ENCODE data around the gene GPD2. TPM values are rescaled to one million over a fixed set of nuclear protein-coding genes. Genes with fewer than 3 reads are reported as not detected.

The GPD2 gene
- total and polyA plus RNA-seq, 2 of the 13 experiments (the other 11 are each of a cell fraction or from before 2014, with no cell fraction given), result not detected

GRCh38 chr2:156399950-156400705 is 36.1 kb upstream of the GPD2 start (continued):
- TF ChIP-seq, protein P1, sequence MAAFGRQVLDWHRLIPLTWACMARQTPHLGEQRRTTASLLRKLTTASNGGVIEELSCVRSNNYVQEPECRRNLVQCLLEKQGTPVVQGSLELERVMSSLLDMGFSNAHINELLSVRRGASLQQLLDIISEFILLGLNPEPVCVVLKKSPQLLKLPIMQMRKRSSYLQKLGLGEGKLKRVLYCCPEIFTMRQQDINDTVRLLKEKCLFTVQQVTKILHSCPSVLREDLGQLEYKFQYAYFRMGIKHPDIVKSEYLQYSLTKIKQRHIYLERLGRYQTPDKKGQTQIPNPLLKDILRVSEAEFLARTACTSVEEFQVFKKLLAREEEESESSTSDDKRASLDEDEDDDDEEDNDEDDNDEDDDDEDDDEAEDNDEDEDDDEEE (CRISPR knock-in tag; IDR thresholded peaks at IDR 0.05), result no peak
- TF ChIP-seq MIXL1 (CRISPR knock-in tag; IDR thresholded peaks at IDR 0.05) (no peak), NONO (IDR thresholded peaks at IDR 0.05) (no peak), NONO (CRISPR knock-in tag; conservative IDR thresholded peaks at IDR 0.05) (no peak), FOXA1 (IDR thresholded peaks at IDR 0.05) (no peak), FOXA1 (CRISPR knock-in tag; IDR thresholded peaks at IDR 0.05) (no peak), GTF2F1 (IDR thresholded peaks at IDR 0.05; ENCODE audit: low read length) (no peak), KDM5B (CRISPR knock-in tag; IDR thresholded peaks at IDR 0.05; ENCODE audit: borderline replicate concordance) (peak; percentile 75; the same call in 1 of the 2 replicates), PHF20 (CRISPR knock-in tag; IDR thresholded peaks at IDR 0.05) (no peak), ZSCAN30 (CRISPR knock-in tag; IDR thresholded peaks at IDR 0.05) (no peak), ZNF644 (CRISPR knock-in tag; IDR thresholded peaks at IDR 0.05; ENCODE audit: low read depth) (0 out of 2 replicates have a peak, but pooled peaks have one; percentile 31), ZNF367 (CRISPR knock-in tag; IDR thresholded peaks at IDR 0.05; ENCODE audit: borderline replicate concordance) (0 out of 2 replicates have a peak, but pooled peaks have one; percentile 50), ERF (CRISPR knock-in tag; IDR thresholded peaks at IDR 0.05) (no peak), ZSCAN9 (CRISPR knock-in tag; IDR thresholded peaks at IDR 0.05; ENCODE audit: borderline replicate concordance) (no peak), ZFP91 (CRISPR knock-in tag; IDR thresholded peaks at IDR 0.05; ENCODE audit: borderline replicate concordance) (peak; percentile 72; the same call in 1 of the 2 replicates), DMAP1 (CRISPR knock-in tag; IDR thresholded peaks at IDR 0.05) (no peak), NR3C1 (CRISPR knock-in tag; IDR thresholded peaks at IDR 0.05) (no peak), MAFK (conservative IDR thresholded peaks at IDR 0.05 in 1 of 2, IDR thresholded peaks at IDR 0.05 in 1 of 2; ENCODE audit: low read length in 2 of 2) (no peak), ZKSCAN5 (CRISPR knock-in tag; IDR thresholded peaks at IDR 0.05) (no peak), RFX1 (IDR thresholded peaks at IDR 0.05) (no peak), ZNF724P (CRISPR knock-in tag; IDR thresholded peaks at IDR 0.05; ENCODE audit: borderline replicate concordance) (peak; percentile 73; the same call in 1 of the 2 replicates), ZNF274 (CRISPR knock-in tag; IDR thresholded peaks at IDR 0.05) (no peak), KMT2A (CRISPR knock-in tag; IDR thresholded peaks at IDR 0.05) (0 out of 2 replicates have a peak, but pooled peaks have one; percentile 37), PCBP1 (IDR thresholded peaks at IDR 0.05; ENCODE audit: borderline replicate concordance, low read depth, low read length) (no peak), TEAD2 (CRISPR knock-in tag; IDR thresholded peaks at IDR 0.05) (no peak), ZBTB46 (CRISPR knock-in tag; IDR thresholded peaks at IDR 0.05; ENCODE audit: borderline replicate concordance) (no peak; the same call in 1 of the 2 replicates)
- TF ChIP-seq, protein P2, sequence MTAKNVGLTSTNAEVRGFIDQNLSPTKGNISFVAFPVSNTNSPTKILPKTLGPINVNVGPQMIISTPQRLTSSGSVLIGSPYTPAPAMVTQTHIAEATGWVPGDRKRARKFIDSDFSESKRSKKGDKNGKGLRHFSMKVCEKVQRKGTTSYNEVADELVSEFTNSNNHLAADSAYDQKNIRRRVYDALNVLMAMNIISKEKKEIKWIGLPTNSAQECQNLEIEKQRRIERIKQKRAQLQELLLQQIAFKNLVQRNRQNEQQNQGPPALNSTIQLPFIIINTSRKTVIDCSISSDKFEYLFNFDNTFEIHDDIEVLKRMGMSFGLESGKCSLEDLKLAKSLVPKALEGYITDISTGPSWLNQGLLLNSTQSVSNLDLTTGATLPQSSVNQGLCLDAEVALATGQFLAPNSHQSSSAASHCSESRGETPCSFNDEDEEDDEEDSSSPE (CRISPR knock-in tag; IDR thresholded peaks at IDR 0.05), result no peak; the same call in 1 of the 2 replicates
- TF ChIP-seq, protein P3, sequence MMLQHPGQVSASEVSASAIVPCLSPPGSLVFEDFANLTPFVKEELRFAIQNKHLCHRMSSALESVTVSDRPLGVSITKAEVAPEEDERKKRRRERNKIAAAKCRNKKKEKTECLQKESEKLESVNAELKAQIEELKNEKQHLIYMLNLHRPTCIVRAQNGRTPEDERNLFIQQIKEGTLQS (CRISPR knock-in tag; IDR thresholded peaks at IDR 0.05), result no peak
